H1 (cell line): ENCODE data around the gene BMF. TPM values are rescaled to one million over a fixed set of nuclear protein-coding genes. Genes with fewer than 3 reads are reported as not detected.
A peak's percentile ranks its signal among the peaks of the same experiment; 100 is the strongest.

Experiments
- CTCF ChIA-PET: fragments of 300-600 bp; sonication (Branson Sonifier 250); formaldehyde crosslinking; loops from one replicate; lab custom pipeline; 2021; ENCODE audit not compliant: partially characterized antibody; lab: Charles Lee
- POLR2A ChIA-PET: fragments of 300-600 bp; sonication (Branson Sonifier 250); formaldehyde crosslinking; loops from one replicate; lab custom pipeline; 2021; ENCODE audit warnings: inconsistent platforms; ENCODE audit not compliant: partially characterized antibody; lab: Charles Lee
- DNase-seq, 2 experiments: peaks; one replicate each; pipeline versions ENCODE4 v3.0.0 to v3.0.0-alpha.2; 2010 to 2022; ENCODE audit warnings: low spot score in 2 of 2, low read depth in 1 of 2, mixed read lengths in 1 of 2
- FAIRE-seq: peaks from 2 replicates; lab custom pipeline; 2011; peaks lifted over from hg19 to GRCh38; lab: Jason Lieb, UNC
- H2AFZ ChIP-seq: 2 replicates; pipeline ENCODE4 v1.8.1; 2012; ENCODE audit warnings: low read length, inconsistent platforms
- H2AK5ac ChIP-seq: 2 replicates; pipeline ENCODE4 v1.6.1; 2013; ENCODE audit warnings: low read depth, low read length
- H2BK120ac ChIP-seq: replicated peaks from 2 replicates; pipeline ENCODE3; 2013; ENCODE audit warnings: low read depth, low read length, inconsistent platforms
- H2BK12ac ChIP-seq: 2 replicates; pipeline ENCODE4 v1.6.1; 2013; ENCODE audit warnings: low read depth, low read length
- H2BK15ac ChIP-seq: 2 replicates; pipeline ENCODE4 v1.6.1; 2013; ENCODE audit warnings: low read length
- H2BK20ac ChIP-seq: 2 replicates; pipeline ENCODE4 v1.6.1; 2013; ENCODE audit warnings: low read length
- H2BK5ac ChIP-seq: 2 replicates; pipeline ENCODE4 v1.6.1; 2013; ENCODE audit warnings: low read depth, low read length
- H3K14ac ChIP-seq: 2 replicates; pipeline ENCODE4 v1.6.1; 2013; ENCODE audit warnings: inconsistent platforms; ENCODE audit not compliant: insufficient read length
- H3K18ac ChIP-seq: 2 replicates; pipeline ENCODE4 v1.6.1; 2013; ENCODE audit warnings: low read length; ENCODE audit errors: extremely low read depth
- H3K23ac ChIP-seq: 2 replicates; pipeline ENCODE4 v1.6.1; 2013; ENCODE audit warnings: inconsistent platforms; ENCODE audit not compliant: insufficient read length
- H3K23me2 ChIP-seq: 2 replicates; pipeline ENCODE4 v1.6.1; 2013; ENCODE audit warnings: low read depth, low read length
- H3K27ac ChIP-seq: 2 replicates; pipeline ENCODE4 v1.6.1; 2011; ENCODE audit warnings: low read depth, low read length, inconsistent platforms
- H3K27me3 ChIP-seq, 4 experiments: replicated peaks in 1 of 4; 1 replicate in 1 of 4; 2 replicates in 3 of 4; pipeline versions ENCODE4 v1.6.1 to v1.8.1; 2011 to 2013; ENCODE audit warnings: low read length in 3 of 4, mild to moderate bottlenecking in 3 of 4, inconsistent platforms in 2 of 4, mixed read lengths in 2 of 4, moderate library complexity in 1 of 4; ENCODE audit not compliant: control insufficient read depth in 3 of 4, insufficient read depth in 3 of 4; ENCODE audit errors: extremely low read depth in 1 of 4
- H3K36me3 ChIP-seq, 4 experiments: 2 replicates each; pipeline versions ENCODE4 v1.6.1 to v1.8.1; 2011 to 2013; ENCODE audit warnings: mild to moderate bottlenecking in 4 of 4, low read length in 3 of 4, moderate library complexity in 2 of 4, control low read depth in 1 of 4, inconsistent platforms in 1 of 4; ENCODE audit not compliant: insufficient read depth in 4 of 4, control insufficient read depth in 2 of 4
- H3K4ac ChIP-seq: replicated peaks from 2 replicates; pipeline ENCODE3; 2013; ENCODE audit warnings: low read length, low read depth, mixed read lengths, inconsistent platforms; ENCODE audit not compliant: insufficient read length
- H3K4me1 ChIP-seq, 4 experiments: replicated peaks in 1 of 4; 1 replicate in 1 of 4; 2 replicates in 3 of 4; pipeline versions ENCODE4 v1.6.1 to v1.8.1; 2011 to 2013; ENCODE audit warnings: low read length in 3 of 4, inconsistent platforms in 2 of 4, mixed read lengths in 1 of 4; ENCODE audit not compliant: insufficient read depth in 4 of 4, control insufficient read depth in 3 of 4
- H3K4me2 ChIP-seq, 2 experiments: 2 replicates each; pipeline versions ENCODE4 v1.6.1 to v1.8.1; 2011 to 2013; ENCODE audit warnings: low read depth in 2 of 2, low read length in 2 of 2, control low read depth in 1 of 2, inconsistent platforms in 1 of 2, mild to moderate bottlenecking in 1 of 2; ENCODE audit not compliant: insufficient read depth in 1 of 2
- H3K4me3 ChIP-seq, 4 experiments: fragments of 200-600, 300-600 bp in 1 of 4; sonication (generic), shearing (Covaris generic), sonication (Bioruptor Twin) in 1 of 4; 2 replicates each; pipeline versions ENCODE4 v1.5.1 to v1.8.1; 2011 to 2016; ENCODE audit warnings: low read length in 4 of 4, low read depth in 3 of 4, control low read depth in 2 of 4, inconsistent platforms in 2 of 4, mild to moderate bottlenecking in 2 of 4, mixed read lengths in 1 of 4, moderate library complexity in 1 of 4; ENCODE audit not compliant: insufficient read depth in 2 of 4; ENCODE audit errors: extremely low read depth in 1 of 4
- H3K56ac ChIP-seq: replicated peaks from 2 replicates; pipeline ENCODE3; 2013; ENCODE audit warnings: low read depth, mild to moderate bottlenecking, mixed read lengths, low read length, inconsistent platforms; ENCODE audit not compliant: insufficient read length
- H3K79me1 ChIP-seq: 2 replicates; pipeline ENCODE4 v1.6.1; 2013; ENCODE audit warnings: low read depth, low read length, control low read depth
- H3K79me2 ChIP-seq, 2 experiments: 2 replicates each; pipeline versions ENCODE4 v1.6.1 to v1.8.1; 2012 to 2013; ENCODE audit warnings: low read length in 2 of 2, mild to moderate bottlenecking in 2 of 2, inconsistent platforms in 1 of 2; ENCODE audit not compliant: insufficient read depth in 2 of 2, control insufficient read depth in 1 of 2
- H3K9ac ChIP-seq, 4 experiments: replicated peaks in 1 of 4; 1 replicate in 1 of 4; 2 replicates in 3 of 4; pipeline versions ENCODE4 v1.6.1 to v1.8.1; 2011 to 2013; ENCODE audit warnings: low read depth in 3 of 4, low read length in 3 of 4, control low read depth in 2 of 4, mild to moderate bottlenecking in 2 of 4, moderate library complexity in 2 of 4, inconsistent platforms in 1 of 4; ENCODE audit errors: extremely low read depth in 1 of 4
- H3K9me3 ChIP-seq, 2 experiments: 2 replicates each; pipeline versions ENCODE4 v1.6.1 to v1.8.1; 2012 to 2013; ENCODE audit warnings: mild to moderate bottlenecking in 2 of 2, moderate library complexity in 2 of 2, control low read depth in 1 of 2, inconsistent platforms in 1 of 2, low read depth in 1 of 2, low read length in 1 of 2, mixed read lengths in 1 of 2; ENCODE audit not compliant: insufficient read depth in 2 of 2
- H4K20me1 ChIP-seq, 2 experiments: replicated peaks in 1 of 2; 2 replicates each; pipeline versions ENCODE3 to v1.8.1; 2011 to 2013; ENCODE audit warnings: inconsistent platforms in 2 of 2, low read length in 2 of 2, mild to moderate bottlenecking in 1 of 2; ENCODE audit not compliant: insufficient read depth in 2 of 2, control insufficient read depth in 1 of 2
- H4K5ac ChIP-seq: 2 replicates; pipeline ENCODE4 v1.6.1; 2013; ENCODE audit warnings: low read length, low read depth, mixed read lengths, inconsistent platforms; ENCODE audit not compliant: insufficient read length
- H4K8ac ChIP-seq: 2 replicates; pipeline ENCODE4 v1.8.0; 2013; ENCODE audit warnings: mild to moderate bottlenecking, moderate library complexity, low read length, inconsistent platforms; ENCODE audit not compliant: insufficient read depth; ENCODE audit errors: extremely low read depth
- H4K91ac ChIP-seq: replicated peaks from 2 replicates; pipeline ENCODE3; 2013; ENCODE audit warnings: low read length, mixed read lengths, inconsistent platforms; ENCODE audit not compliant: insufficient read length
- FOSL1 ChIP-seq: IDR thresholded peaks from 2 replicates; pipeline ENCODE4 v1.6.1; 2011; ENCODE audit warnings: mild to moderate bottlenecking, low read depth, low read length, moderate library complexity; ENCODE audit not compliant: insufficient read depth
- NANOG ChIP-seq: IDR thresholded peaks from 2 replicates; pipeline ENCODE4 v1.6.1; 2011; ENCODE audit warnings: low read length, low read depth, mild to moderate bottlenecking, inconsistent platforms; ENCODE audit not compliant: insufficient read depth, poor library complexity, severe bottlenecking
- RBBP5 ChIP-seq: IDR thresholded peaks from 2 replicates; pipeline ENCODE4 v1.7.1; 2012; ENCODE audit warnings: low read depth, mild to moderate bottlenecking, inconsistent platforms, low read length, moderate library complexity, borderline replicate concordance
- WGBS, 2 experiments: shearing (Covaris generic) in 1 of 2; methylation state at CpG; one replicate each; pipeline versions ENCODE4 v1.1.6 to v1.1.7; 2013 to 2015; ENCODE audit warnings: low lambda C conversion rate in 2 of 2, mixed read lengths in 2 of 2, inconsistent platforms in 1 of 2, low coverage in 1 of 2, missing lambda C conversion rate in 1 of 2; ENCODE audit not compliant: insufficient replicate concordance in 2 of 2, insufficient coverage in 1 of 2, insufficient read length in 1 of 2; ENCODE audit errors: extremely low coverage in 1 of 2, missing lambda C conversion rate in 1 of 2; 5-methylcytosine and 5-hydroxymethylcytosine counted together
- polyA plus RNA-seq, 7 experiments: library from polyadenylated mRNA; depleted of rRNA in 3 of 7; stranded (reverse) in 5 of 7; unstranded in 2 of 7; fragments of >200 nt in 5 of 7; fragments of 200-250 nt in 2 of 7; gene quantifications; 1 replicate in 5 of 7; 2 replicates in 1 of 7; 4 replicates in 1 of 7; pipeline versions ENCODE4 v1.2.1 to v1.2.3, GENCODE V29; 2011 to 2013; ENCODE audit warnings: missing spikeins in 2 of 7, mixed read lengths in 2 of 7
- total RNA-seq: library from RNA; stranded (reverse); fragmentation: NEBNext Ultra II Directional; extraction: Animal tissue kit (Norgen Biotek cat#: 25700); gene quantifications from 2 replicates; pipeline ENCODE4 v1.2.1, GENCODE V29; 2021

Gene BMF
- total and polyA plus RNA-seq, 2 of the 8 experiments (the other 6 are each of a cell fraction or from before 2014, with no cell fraction given) = 21.2 to 24.2 TPM

DNA sequence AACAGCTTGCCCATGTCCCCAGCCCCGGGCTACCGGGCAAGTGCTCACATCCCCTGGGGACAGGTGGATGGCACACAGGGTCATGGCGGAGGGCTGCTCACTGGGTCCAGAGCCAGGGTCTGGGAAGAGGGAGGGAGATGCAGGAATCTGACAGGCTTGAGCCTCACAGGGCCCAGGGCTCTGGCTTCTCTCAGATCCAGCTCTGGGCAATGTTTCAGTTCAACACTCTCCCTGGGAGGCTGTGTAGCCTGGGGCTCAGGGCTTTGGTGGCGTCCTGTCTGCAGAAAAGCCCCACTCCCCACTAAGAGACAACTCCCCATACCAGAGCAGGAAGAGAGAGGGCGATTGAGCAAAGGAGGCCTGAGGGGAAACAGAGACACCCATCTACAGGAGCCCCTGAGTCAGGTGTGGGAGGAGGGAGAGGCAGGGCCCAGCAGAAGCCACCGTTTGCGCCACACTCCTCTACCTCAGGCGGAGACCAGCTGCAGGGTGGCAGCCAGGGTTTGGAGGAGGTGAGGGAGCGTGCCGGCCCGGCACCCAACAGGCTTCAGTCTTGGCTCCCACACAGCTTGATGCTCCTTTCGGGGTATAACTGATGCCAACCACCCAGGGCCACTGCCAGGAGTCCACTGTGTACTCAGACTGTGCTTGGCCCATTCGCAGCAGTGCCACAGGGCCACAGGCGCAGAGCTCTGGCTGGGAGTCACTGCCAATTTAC, 52.9 kb downstream of the BMF start:
- no peak for FAIRE-seq

More for the DNA sequence above, 52.9 kb downstream of the BMF start:
- ChIA-PET POLR2A (interaction anchor here (0.6 to 2.0 kb wide), 6 partner anchors 8 to 513 kb away, joined by 3 to 7 read pairs (median 4); partner anchors contain the start of genes BUB1B and RPUSD2), CTCF (interaction anchor here (0.9 to 5.7 kb wide), 9 partner anchors 9 to 53 kb away, joined by 3 to 99 read pairs (median 5); partner anchors contain the start of gene BMF)
- Histone ChIP-seq H3K4ac (no peak overlapping the region), H4K8ac (no peak overlapping the region), H2AK5ac (no peak overlapping the region), H3K36me3 (no peaks in the 10 kb centered on the region), H3K18ac (no peak overlapping the region), H3K79me2 (no peaks in the 10 kb centered on the region), H4K20me1 (peaks cover 0 to 1% of the 10 kb centered on the region in 2 experiments), H2BK20ac (no peak overlapping the region), H3K27ac (no peak overlapping the region), H3K23ac (no peak overlapping the region), H3K14ac (no peak overlapping the region), H3K4me3 (no peak overlapping the region), H3K4me1 (peaks cover 3 to 11% (median 5%) of the 10 kb centered on the region in 4 experiments), H3K23me2 (peaks cover 1% of the 10 kb centered on the region; the same call in 1 of the 2 replicates), H3K27me3 (0 out of 7 replicates have a peak, but pooled peaks cover 0 to 1% (median 0%) of the 10 kb centered on the region in 4 experiments), H2BK5ac (peak overlapping the region; percentile 45), H3K56ac (no peak overlapping the region), H3K9me3 (no peaks in the 10 kb centered on the region), H3K9ac (no peak overlapping the region), H2BK120ac (no peak overlapping the region), H2AFZ (no peak overlapping the region), H2BK15ac (no peak overlapping the region), H4K5ac (no peak overlapping the region), H2BK12ac (no peak overlapping the region), H4K91ac (no peak overlapping the region), H3K79me1 (no peaks in the 10 kb centered on the region), H3K4me2 (no peak overlapping the region)
- 90% methylated on average over 13 of the region's 14 CpGs; no CpG with 5 or more reads in 1 of the 2 experiments for WGBS, 2 experiments
- DNase-seq = no peak
- TF ChIP-seq FOSL1 (no peak), RBBP5 (no peak), NANOG (no peak)
